Kidney epithelial cell (primary cell): Measurements from ENCODE around the gene DTHD1. TPM values are rescaled to one million over a fixed set of nuclear protein-coding genes. Genes with fewer than 3 reads are reported as not detected.

Experiments
- DNase-seq: peaks from one replicate; pipeline ENCODE4 v3.0.0-alpha.2; 2010; ENCODE audit warnings: low read depth
- H3K27me3 ChIP-seq: 2 replicates; pipeline ENCODE4 v1.6.0; 2011; ENCODE audit warnings: low read length; ENCODE audit not compliant: control insufficient read depth, insufficient read depth
- H3K36me3 ChIP-seq: 2 replicates; pipeline ENCODE4 v1.5.1; 2011; ENCODE audit warnings: low read length; ENCODE audit not compliant: control insufficient read depth, insufficient read depth
- H3K4me3 ChIP-seq: 2 replicates; pipeline ENCODE4 v1.5.1; 2011; ENCODE audit warnings: low read depth, mild to moderate bottlenecking, control low read depth, low read length
- total RNA-seq: library from RNA; depleted of rRNA; stranded (reverse); fragments of >200 nt; gene quantifications from 2 replicates; pipeline ENCODE4 v1.2.3, GENCODE V29; 2015
- TF ChIP-seq, protein P1 (sequence below): IDR thresholded peaks from 2 replicates; pipeline ENCODE4 v1.5.1; 2011; ENCODE audit warnings: mild to moderate bottlenecking, moderate library complexity, low read length, control low read depth, inconsistent platforms; ENCODE audit not compliant: insufficient read depth, poor library complexity, severe bottlenecking

The DTHD1 gene
- total RNA-seq, 1 donor from 2014 or later: not detected

DNA sequence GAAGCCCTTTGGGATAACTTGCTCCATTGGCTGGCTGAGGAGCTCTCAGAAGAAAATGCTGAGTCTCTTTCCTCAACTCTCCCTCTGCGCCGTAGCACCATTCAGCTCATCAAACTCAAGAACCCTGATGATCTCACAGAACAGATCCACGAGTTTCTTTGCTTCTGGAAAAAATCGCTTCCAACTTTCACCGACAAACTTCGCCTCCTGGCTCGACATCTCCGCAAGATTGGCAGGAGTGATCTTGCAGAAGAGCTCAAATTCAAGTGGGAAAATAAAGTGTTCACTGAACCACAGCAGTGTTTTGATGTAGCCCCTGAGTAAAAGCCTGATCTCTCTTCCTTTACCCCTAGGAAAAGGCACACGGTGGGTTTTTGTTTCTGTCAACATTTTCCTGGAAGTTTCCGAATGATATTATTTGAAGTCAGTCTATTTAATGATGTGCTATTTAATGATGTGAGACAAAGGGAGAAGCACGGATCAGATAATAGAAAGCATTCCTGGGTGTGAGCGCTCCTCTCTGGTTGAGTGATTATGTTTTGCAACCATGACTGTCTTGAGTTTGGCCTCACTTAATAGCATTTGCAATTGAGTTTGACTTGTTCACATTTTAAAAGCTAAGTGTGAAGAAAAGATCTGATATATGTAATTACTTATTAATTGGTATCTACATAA lies 62.2 kb downstream of the DTHD1 start:
- H3K4me3 ChIP-seq: no peak overlapping the region
- H3K27me3 ChIP-seq: no peaks in the 10 kb centered on the region
- no peaks in the 10 kb centered on the region for H3K36me3 ChIP-seq
- no peak for DNase-seq
- TF ChIP-seq, protein P1, sequence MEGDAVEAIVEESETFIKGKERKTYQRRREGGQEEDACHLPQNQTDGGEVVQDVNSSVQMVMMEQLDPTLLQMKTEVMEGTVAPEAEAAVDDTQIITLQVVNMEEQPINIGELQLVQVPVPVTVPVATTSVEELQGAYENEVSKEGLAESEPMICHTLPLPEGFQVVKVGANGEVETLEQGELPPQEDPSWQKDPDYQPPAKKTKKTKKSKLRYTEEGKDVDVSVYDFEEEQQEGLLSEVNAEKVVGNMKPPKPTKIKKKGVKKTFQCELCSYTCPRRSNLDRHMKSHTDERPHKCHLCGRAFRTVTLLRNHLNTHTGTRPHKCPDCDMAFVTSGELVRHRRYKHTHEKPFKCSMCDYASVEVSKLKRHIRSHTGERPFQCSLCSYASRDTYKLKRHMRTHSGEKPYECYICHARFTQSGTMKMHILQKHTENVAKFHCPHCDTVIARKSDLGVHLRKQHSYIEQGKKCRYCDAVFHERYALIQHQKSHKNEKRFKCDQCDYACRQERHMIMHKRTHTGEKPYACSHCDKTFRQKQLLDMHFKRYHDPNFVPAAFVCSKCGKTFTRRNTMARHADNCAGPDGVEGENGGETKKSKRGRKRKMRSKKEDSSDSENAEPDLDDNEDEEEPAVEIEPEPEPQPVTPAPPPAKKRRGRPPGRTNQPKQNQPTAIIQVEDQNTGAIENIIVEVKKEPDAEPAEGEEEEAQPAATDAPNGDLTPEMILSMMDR: no peak

DNA sequence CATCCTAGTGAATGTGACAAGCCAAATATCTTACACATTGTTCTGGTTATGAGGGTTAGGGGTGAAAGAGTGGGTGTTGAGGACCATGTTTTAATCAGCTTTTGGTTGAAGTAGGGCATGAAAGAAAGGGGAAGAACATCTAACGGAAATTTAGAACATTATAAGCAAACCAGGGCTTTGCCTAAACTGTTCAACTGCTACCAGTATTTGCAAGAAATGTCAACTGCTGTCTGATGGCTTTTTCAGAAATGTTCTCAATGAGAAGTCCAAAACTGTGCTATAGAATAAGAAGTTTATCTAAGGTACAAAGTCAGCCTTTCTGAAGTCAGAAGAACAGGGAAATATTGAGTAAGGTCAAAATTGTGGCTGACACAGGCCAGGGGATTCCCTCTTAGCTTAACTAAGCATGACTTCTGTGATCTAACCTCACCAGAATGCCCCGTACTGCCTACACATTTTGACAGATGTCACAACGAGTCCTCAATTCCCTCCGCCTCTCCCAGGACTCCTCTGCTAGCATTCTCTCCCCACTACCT lies 67.1 kb downstream of the DTHD1 start:
- DNase-seq: no peak
- Histone ChIP-seq H3K27me3 (no peaks in the 10 kb centered on the region), H3K36me3 (no peaks in the 10 kb centered on the region), H3K4me3 (no peak overlapping the region)
- TF ChIP-seq, protein P1: no peak

DNA sequence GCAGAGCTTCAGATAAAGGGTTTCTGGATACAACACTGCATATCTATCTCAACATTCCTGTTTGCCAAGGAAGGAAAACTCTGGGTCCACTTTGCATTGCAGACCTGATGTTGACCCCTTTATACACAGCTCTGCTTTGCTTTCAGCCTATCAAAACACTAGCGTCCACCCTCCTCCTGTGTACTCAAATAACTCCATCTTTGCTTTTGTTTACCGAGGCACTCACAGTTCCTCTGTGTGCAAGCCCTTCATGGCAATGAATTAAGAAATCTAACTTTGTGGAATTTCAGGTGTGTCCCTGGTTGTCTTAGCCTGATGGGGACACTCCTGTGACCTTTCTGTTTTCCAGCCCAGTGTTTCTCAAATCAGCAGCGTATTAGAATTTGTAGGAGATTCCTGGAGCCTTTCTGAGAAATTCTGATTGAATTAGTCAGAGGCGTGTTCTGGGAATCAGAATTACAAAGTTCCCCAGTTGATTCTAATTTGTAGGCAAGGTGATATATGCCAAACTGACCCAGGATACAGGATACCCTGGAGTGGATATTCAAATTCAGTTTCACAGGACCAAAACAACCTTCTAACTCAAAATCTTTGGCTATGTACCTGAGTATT lies 68.6 kb downstream of the DTHD1 start:
- Histone ChIP-seq H3K27me3 (no peaks in the 10 kb centered on the region), H3K36me3 (no peaks in the 10 kb centered on the region), H3K4me3 (no peak overlapping the region)
- DNase-seq: no peak
- TF ChIP-seq, protein P1: no peak

GRCh38 chr4:36351082-36351666 lies 69.8 kb downstream of the DTHD1 start:
- Histone ChIP-seq H3K4me3 (no peak overlapping the region), H3K27me3 (no peaks in the 10 kb centered on the region), H3K36me3 (no peaks in the 10 kb centered on the region)
- no peak for DNase-seq
- TF ChIP-seq, protein P1: peak; percentile 77

DNA sequence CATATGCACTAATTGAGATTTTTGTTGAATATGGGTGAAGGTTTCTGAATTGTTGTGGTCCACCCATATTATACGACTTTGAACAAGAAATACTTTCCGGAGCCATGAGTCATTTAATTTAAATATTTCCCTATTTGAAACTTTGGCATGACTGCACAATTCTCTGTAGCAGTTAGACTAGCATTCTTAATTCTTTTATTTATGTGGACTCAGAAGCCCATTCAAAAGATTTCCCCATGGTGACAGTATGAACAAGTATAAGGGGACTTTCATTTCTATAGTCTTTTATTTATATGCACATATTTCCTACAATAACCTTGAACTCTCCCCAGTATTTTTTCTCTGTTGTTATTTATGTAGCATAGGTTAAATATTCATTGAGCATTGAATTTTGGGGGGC lies 72.6 kb downstream of the DTHD1 start:
- TF ChIP-seq, protein P1: no peak
- Histone ChIP-seq H3K36me3 (no peaks in the 10 kb centered on the region), H3K27me3 (no peaks in the 10 kb centered on the region), H3K4me3 (no peak overlapping the region)
- no peak for DNase-seq
